ENCODE results near the gene TRPT1. TPM values are rescaled to one million over a fixed set of nuclear protein-coding genes. Genes with fewer than 3 reads are reported as not detected.
A peak's percentile ranks its signal among the peaks of the same experiment; 100 is the strongest.

Gene TRPT1
- polyA plus RNA-seq, 2 of the 4 experiments (the other 2 are of a cell fraction): 18.6 to 28.5 TPM

DNA sequence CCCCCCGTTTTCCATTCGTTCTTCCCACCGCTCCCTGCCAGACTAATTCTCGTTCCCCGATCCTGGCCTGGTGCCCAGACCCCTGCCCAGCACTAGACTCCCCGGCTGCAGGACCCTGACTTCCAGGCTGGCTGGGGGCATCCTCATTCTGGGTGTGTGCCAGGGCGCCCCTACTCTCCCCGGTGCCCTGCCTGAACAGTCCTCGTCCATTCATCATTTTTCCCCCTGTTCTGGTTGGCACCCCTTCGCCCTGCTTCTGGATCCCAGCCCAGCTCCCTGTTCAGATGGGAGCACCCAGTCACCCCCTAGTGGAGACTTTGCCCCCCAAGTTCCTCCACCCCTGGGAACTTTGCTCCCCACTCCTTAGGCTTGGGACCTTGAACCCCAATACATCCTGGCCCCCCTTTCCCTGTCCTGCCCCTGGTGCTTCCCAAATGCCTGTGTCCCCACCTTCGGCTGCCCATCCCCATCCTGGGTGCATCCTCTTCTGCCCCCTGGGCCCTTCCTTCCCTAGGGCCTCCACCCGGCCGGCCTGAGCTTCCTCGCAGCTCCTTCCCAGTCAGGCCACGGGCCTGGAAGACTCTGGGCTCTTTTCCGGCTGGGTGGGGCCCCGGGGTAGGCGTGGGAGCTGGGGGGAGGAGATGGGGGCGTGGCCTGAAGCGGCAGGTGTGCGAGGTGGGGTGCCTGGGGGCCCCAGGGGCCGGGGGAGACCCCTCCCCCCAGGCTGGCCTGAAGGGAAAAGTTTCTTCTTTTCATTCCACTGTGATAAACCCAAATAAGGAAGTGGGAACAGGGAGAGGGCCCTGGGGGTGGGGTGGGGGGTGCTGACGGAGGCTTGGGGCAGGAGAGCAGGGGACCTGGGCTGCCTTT lies 26.3 kb upstream of the TRPT1 start:
- ChIA-PET POLR2A (interaction anchor here (0.6 to 1.5 kb wide), 3 partner anchors 11 to 19 kb away, joined by 3 to 7 read pairs (median 5); partner anchors contain the start of gene FKBP2), CTCF (interaction anchor here (0.5 to 12.2 kb wide), 24 partner anchors 9 to 1437 kb away, joined by 3 to 220 read pairs (median 4); partner anchors contain the start of genes CATSPERZ, ESRRA, FERMT3 and KCNK4)
- peak overlapping the region; percentile 98 for H3K4me2 ChIP-seq
- H3K4me1 ChIP-seq: peaks cover 32% of the 10 kb centered on the region
- peak overlapping the region; percentile 84 for H3K4me3 ChIP-seq
- 4% methylated on average over 19 of the region's 23 CpGs for WGBS (ENCODE audit: missing lambda C conversion rate)
- no peaks in the 10 kb centered on the region for H3K9me3 ChIP-seq
- FAIRE-seq (no peak), ATAC-seq (peak; percentile 27 to 63; a peak in 5 of 6 replicates), DNase-seq (ENCODE audit: low read depth in 1 of 2, low spot score in 1 of 2) (peak in 1 of 2 experiments; percentile 69)
- H3K27ac ChIP-seq: peak overlapping the region; percentile 92 to 94
- no peak for TF ChIP-seq FOXS1 (CRISPR knock-in tag; IDR thresholded peaks at IDR 0.05)
- TF ChIP-seq HMGXB4 (CRISPR knock-in tag; IDR thresholded peaks at IDR 0.05; ENCODE audit: borderline replicate concordance): no peak
- TF ChIP-seq POLR2A (IDR thresholded peaks at IDR 0.05; ENCODE audit: low read length): peak; percentile 60
- TF ChIP-seq, protein P1, sequence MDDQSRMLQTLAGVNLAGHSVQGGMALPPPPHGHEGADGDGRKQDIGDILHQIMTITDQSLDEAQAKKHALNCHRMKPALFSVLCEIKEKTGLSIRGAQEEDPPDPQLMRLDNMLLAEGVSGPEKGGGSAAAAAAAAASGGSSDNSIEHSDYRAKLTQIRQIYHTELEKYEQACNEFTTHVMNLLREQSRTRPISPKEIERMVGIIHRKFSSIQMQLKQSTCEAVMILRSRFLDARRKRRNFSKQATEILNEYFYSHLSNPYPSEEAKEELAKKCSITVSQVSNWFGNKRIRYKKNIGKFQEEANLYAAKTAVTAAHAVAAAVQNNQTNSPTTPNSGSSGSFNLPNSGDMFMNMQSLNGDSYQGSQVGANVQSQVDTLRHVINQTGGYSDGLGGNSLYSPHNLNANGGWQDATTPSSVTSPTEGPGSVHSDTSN (IDR thresholded peaks at IDR 0.05): no peak
- TF ChIP-seq ELK1 (IDR thresholded peaks at IDR 0.05; ENCODE audit: low read depth, low read length): no peak
- no peak for TF ChIP-seq ZSCAN20 (CRISPR knock-in tag; IDR thresholded peaks at IDR 0.05)
- TF ChIP-seq, protein P2, sequence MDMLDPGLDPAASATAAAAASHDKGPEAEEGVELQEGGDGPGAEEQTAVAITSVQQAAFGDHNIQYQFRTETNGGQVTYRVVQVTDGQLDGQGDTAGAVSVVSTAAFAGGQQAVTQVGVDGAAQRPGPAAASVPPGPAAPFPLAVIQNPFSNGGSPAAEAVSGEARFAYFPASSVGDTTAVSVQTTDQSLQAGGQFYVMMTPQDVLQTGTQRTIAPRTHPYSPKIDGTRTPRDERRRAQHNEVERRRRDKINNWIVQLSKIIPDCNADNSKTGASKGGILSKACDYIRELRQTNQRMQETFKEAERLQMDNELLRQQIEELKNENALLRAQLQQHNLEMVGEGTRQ (IDR thresholded peaks at IDR 0.05): no peak
- TF ChIP-seq, protein P3, sequence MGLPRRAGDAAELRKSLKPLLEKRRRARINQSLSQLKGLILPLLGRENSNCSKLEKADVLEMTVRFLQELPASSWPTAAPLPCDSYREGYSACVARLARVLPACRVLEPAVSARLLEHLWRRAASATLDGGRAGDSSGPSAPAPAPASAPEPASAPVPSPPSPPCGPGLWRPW (IDR thresholded peaks at IDR 0.05): no peak
- TF ChIP-seq, protein P4, sequence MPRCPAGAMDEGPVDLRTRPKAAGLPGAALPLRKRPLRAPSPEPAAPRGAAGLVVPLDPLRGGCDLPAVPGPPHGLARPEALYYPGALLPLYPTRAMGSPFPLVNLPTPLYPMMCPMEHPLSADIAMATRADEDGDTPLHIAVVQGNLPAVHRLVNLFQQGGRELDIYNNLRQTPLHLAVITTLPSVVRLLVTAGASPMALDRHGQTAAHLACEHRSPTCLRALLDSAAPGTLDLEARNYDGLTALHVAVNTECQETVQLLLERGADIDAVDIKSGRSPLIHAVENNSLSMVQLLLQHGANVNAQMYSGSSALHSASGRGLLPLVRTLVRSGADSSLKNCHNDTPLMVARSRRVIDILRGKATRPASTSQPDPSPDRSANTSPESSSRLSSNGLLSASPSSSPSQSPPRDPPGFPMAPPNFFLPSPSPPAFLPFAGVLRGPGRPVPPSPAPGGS (IDR thresholded peaks at IDR 0.05): no peak
- TF ChIP-seq GATA3 (IDR thresholded peaks at IDR 0.05; ENCODE audit: borderline replicate concordance): no peak
- TF ChIP-seq JUN (IDR thresholded peaks at IDR 0.05): no peak
- TF ChIP-seq CEBPB (IDR thresholded peaks at IDR 0.05): no peak
- no peak for TF ChIP-seq RNF2 (IDR thresholded peaks at IDR 0.05; ENCODE audit: borderline replicate concordance, low read depth)
- TF ChIP-seq SMC3 (IDR thresholded peaks at IDR 0.05): 0 out of 3 replicates have a peak, but pooled peaks have one; percentile 5
- TF ChIP-seq, protein P5, sequence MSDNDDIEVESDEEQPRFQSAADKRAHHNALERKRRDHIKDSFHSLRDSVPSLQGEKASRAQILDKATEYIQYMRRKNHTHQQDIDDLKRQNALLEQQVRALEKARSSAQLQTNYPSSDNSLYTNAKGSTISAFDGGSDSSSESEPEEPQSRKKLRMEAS (IDR thresholded peaks at IDR 0.05): 0 out of 2 replicates have a peak, but pooled peaks have one; percentile 24
- TF ChIP-seq, protein P6, sequence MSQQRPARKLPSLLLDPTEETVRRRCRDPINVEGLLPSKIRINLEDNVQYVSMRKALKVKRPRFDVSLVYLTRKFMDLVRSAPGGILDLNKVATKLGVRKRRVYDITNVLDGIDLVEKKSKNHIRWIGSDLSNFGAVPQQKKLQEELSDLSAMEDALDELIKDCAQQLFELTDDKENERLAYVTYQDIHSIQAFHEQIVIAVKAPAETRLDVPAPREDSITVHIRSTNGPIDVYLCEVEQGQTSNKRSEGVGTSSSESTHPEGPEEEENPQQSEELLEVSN (IDR thresholded peaks at IDR 0.05; ENCODE audit: borderline replicate concordance, low read depth): no peak
- TF ChIP-seq, protein P7, sequence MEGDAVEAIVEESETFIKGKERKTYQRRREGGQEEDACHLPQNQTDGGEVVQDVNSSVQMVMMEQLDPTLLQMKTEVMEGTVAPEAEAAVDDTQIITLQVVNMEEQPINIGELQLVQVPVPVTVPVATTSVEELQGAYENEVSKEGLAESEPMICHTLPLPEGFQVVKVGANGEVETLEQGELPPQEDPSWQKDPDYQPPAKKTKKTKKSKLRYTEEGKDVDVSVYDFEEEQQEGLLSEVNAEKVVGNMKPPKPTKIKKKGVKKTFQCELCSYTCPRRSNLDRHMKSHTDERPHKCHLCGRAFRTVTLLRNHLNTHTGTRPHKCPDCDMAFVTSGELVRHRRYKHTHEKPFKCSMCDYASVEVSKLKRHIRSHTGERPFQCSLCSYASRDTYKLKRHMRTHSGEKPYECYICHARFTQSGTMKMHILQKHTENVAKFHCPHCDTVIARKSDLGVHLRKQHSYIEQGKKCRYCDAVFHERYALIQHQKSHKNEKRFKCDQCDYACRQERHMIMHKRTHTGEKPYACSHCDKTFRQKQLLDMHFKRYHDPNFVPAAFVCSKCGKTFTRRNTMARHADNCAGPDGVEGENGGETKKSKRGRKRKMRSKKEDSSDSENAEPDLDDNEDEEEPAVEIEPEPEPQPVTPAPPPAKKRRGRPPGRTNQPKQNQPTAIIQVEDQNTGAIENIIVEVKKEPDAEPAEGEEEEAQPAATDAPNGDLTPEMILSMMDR (IDR thresholded peaks at IDR 0.05): peak; percentile 30; the same call in 2 of the 3 replicates
- no peak for TF ChIP-seq KDM5A (IDR thresholded peaks at IDR 0.05)
- TF ChIP-seq ZC3H11A (IDR thresholded peaks at IDR 0.05): no peak
- no peak for TF ChIP-seq HOXB13 (CRISPR knock-in tag; IDR thresholded peaks at IDR 0.05; ENCODE audit: low read depth)
- TF ChIP-seq EHF (CRISPR knock-in tag; IDR thresholded peaks at IDR 0.05): no peak
- TF ChIP-seq TFCP2L1 (CRISPR knock-in tag; IDR thresholded peaks at IDR 0.05): no peak
- TF ChIP-seq RCOR1 (IDR thresholded peaks at IDR 0.05; ENCODE audit: low read depth, low read length): no peak
- TF ChIP-seq HOXA7 (CRISPR knock-in tag; IDR thresholded peaks at IDR 0.05): no peak
- TF ChIP-seq HDAC2 (IDR thresholded peaks at IDR 0.05): no peak
- TF ChIP-seq RAD21 (conservative IDR thresholded peaks at IDR 0.05 in 1 of 2, IDR thresholded peaks at IDR 0.05 in 1 of 2): peak in 1 of 2 experiments; percentile 17; a peak in 1 of 5 replicates

All from A549 (cell line).